ENCODE measurements around the gene TMEM182. TPM values are rescaled to one million over a fixed set of nuclear protein-coding genes. Genes with fewer than 3 reads are reported as not detected.

TMEM182 gene
- total RNA-seq, 4 donors from 2014 or later = 0.49 to 2.6 (median 0.75) TPM

DNA sequence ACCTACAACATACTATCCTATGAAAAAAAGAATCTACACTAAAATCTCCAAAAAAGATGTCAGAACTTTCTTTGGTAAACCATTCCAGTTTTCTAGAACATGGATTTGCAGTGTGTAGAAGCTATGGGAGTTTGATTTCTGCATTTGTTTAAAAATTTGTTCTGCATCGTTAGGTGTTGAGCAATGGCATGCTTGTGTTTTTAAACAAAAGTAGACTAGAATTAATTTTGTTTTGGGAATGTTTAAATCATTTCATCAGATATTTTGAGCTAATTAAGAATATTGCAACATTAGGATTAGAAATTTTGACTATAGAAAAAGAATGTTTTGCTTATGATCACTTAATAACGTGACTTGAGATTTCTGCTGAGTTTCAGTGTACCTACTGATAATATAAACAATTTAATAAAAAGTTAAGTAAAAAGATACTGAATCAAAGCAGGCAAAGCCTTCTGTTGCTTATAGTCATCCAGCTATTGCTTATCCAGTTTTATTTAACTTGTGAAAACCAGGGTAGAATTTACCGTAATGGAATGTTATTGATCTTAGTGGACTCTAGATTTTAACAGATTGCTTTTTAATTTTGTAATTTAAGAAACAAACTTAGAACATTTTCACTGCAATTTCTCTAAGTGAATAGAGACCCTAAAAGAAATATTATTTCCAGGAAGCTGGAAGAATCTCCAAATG is 7.2 kb upstream of the TMEM182 start:
- no peaks in the 10 kb centered on the region for H3K36me3 ChIP-seq
- WGBS = 86% methylated on average over 3 of the region's 3 CpGs
- H3K4me3 ChIP-seq = no peak overlapping the region
- no peaks in the 10 kb centered on the region for H3K27me3 ChIP-seq
- no peak overlapping the region for H3K27ac ChIP-seq
- no peak for DNase-seq (ENCODE audit: low spot score in 2 of 2)
- TF ChIP-seq POLR2A (IDR thresholded peaks at IDR 0.05) = no peak
- TF ChIP-seq, protein P1, sequence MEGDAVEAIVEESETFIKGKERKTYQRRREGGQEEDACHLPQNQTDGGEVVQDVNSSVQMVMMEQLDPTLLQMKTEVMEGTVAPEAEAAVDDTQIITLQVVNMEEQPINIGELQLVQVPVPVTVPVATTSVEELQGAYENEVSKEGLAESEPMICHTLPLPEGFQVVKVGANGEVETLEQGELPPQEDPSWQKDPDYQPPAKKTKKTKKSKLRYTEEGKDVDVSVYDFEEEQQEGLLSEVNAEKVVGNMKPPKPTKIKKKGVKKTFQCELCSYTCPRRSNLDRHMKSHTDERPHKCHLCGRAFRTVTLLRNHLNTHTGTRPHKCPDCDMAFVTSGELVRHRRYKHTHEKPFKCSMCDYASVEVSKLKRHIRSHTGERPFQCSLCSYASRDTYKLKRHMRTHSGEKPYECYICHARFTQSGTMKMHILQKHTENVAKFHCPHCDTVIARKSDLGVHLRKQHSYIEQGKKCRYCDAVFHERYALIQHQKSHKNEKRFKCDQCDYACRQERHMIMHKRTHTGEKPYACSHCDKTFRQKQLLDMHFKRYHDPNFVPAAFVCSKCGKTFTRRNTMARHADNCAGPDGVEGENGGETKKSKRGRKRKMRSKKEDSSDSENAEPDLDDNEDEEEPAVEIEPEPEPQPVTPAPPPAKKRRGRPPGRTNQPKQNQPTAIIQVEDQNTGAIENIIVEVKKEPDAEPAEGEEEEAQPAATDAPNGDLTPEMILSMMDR (IDR thresholded peaks at IDR 0.05) = no peak
- no peak for TF ChIP-seq POLR2AphosphoS5 (IDR thresholded peaks at IDR 0.05)
- TF ChIP-seq EP300 (IDR thresholded peaks at IDR 0.05) = no peak
- no peaks in the 10 kb centered on the region for H3K9me3 ChIP-seq
- no peaks in the 10 kb centered on the region for H3K4me1 ChIP-seq

DNA sequence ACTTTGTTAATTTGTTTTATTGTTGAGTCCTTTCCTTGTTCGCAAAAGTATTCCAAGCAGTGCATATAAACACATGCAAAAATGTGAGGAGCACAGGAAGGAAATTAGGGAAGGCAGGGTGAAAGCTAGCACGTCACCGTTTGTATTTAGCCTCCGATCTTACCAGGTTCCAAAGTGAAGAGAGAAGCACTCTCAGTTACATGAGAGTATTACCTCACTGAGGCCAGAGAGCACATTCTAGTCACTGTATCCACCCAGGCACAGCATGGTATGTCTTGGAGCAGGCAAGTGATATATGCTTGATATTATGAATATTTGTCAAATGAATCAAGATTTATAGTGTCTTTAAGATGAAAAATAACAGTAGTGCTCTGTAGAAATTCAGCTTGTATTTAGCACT is 6.5 kb upstream of the TMEM182 start:
- Histone ChIP-seq H3K27ac (no peak overlapping the region), H3K4me3 (no peak overlapping the region), H3K27me3 (no peaks in the 10 kb centered on the region), H3K36me3 (no peaks in the 10 kb centered on the region), H3K9me3 (no peaks in the 10 kb centered on the region), H3K4me1 (no peaks in the 10 kb centered on the region)
- 79% methylated on average over 4 of the region's 4 CpGs for WGBS
- TF ChIP-seq POLR2A (IDR thresholded peaks at IDR 0.05) = no peak
- TF ChIP-seq POLR2AphosphoS5 (IDR thresholded peaks at IDR 0.05) = no peak
- TF ChIP-seq, protein P1 (IDR thresholded peaks at IDR 0.05) = no peak
- no peak for TF ChIP-seq EP300 (IDR thresholded peaks at IDR 0.05)
- DNase-seq (ENCODE audit: low spot score in 2 of 2) = no peak

DNA sequence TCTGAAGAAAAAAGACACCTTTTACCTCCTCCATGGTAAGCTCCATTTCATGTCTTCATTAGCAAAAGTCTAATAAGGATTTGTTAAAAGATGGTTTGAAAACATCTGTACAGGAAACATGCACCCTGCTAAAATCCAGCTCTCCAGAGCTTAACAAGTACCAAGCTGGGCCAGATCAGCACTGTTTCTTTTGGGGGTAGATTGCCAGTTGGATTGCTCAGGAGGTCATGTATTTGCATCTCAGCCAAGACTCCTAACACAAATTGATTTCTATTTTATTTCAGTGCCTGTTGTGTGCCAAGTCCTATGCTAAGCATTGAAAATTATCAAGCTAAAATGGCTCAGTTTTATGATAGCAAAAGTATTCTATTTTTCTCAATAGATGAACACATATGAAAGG is 3.4 kb upstream of the TMEM182 start:
- H3K36me3 ChIP-seq = no peaks in the 10 kb centered on the region
- no peak overlapping the region for H3K4me3 ChIP-seq
- DNase-seq (ENCODE audit: low spot score in 2 of 2) = no peak
- no peaks in the 10 kb centered on the region for H3K27me3 ChIP-seq
- H3K4me1 ChIP-seq = no peaks in the 10 kb centered on the region
- TF ChIP-seq POLR2AphosphoS5 (IDR thresholded peaks at IDR 0.05) = no peak
- TF ChIP-seq EP300 (IDR thresholded peaks at IDR 0.05) = no peak
- H3K27ac ChIP-seq = no peak overlapping the region
- no peaks in the 10 kb centered on the region for H3K9me3 ChIP-seq

DNA sequence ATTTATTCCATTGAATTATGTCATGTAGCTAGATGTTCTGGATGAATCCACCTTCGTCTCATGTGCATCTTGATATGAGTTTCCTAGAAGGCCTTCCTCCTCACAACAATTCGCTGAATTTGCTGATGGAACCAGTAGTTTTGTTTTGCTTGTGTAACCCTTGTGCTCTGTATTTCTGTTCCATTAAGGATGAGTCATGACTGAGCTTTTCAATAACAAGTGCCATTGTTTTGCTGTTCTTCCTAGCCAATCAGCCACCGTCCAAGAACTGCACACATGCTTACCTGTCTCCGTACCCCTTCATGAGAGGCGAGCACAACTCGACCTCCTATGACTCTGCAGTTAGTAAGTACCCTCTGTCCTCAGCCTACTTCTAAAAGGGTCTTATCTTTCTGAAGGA is 2.3 kb downstream of the TMEM182 start:
- Histone ChIP-seq H3K9me3 (no peaks in the 10 kb centered on the region), H3K36me3 (no peaks in the 10 kb centered on the region), H3K4me3 (no peak overlapping the region), H3K27ac (no peak overlapping the region), H3K27me3 (no peaks in the 10 kb centered on the region), H3K4me1 (no peaks in the 10 kb centered on the region)
- 95% methylated on average over 6 of the region's 6 CpGs for WGBS
- no peak for DNase-seq (ENCODE audit: low spot score in 2 of 2)
- TF ChIP-seq POLR2A (IDR thresholded peaks at IDR 0.05) = no peak

DNA sequence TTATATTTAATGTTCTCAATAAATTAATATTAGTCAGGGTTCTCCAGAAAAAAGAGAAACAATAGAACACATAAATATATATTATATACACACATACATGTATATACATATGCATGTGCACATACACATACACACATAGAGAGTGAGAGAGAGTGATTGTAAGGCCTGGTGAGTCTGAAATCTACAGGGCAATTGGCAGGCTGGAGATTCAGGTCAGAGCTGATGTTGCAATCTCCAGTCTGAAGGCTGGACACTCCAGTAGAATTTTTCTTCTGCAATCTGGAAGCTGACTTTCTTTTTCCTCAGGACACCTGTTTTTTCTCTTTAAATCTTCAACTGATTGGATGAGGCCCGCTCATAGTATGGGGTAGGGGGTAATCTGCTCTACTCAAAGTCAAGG is 3.2 kb downstream of the TMEM182 start:
- TF ChIP-seq POLR2A (IDR thresholded peaks at IDR 0.05) (no peak), EP300 (IDR thresholded peaks at IDR 0.05) (no peak), POLR2AphosphoS5 (IDR thresholded peaks at IDR 0.05) (no peak)
- TF ChIP-seq, protein P1 (IDR thresholded peaks at IDR 0.05) = no peak
- no peaks in the 10 kb centered on the region for H3K4me1 ChIP-seq
- no peak overlapping the region for H3K4me3 ChIP-seq
- no peak overlapping the region for H3K27ac ChIP-seq
- no peaks in the 10 kb centered on the region for H3K36me3 ChIP-seq
- WGBS = 97% methylated on average over 1 of the region's 1 CpG
- DNase-seq (ENCODE audit: low spot score in 2 of 2) = no peak
- H3K27me3 ChIP-seq = no peaks in the 10 kb centered on the region
- no peaks in the 10 kb centered on the region for H3K9me3 ChIP-seq

DNA sequence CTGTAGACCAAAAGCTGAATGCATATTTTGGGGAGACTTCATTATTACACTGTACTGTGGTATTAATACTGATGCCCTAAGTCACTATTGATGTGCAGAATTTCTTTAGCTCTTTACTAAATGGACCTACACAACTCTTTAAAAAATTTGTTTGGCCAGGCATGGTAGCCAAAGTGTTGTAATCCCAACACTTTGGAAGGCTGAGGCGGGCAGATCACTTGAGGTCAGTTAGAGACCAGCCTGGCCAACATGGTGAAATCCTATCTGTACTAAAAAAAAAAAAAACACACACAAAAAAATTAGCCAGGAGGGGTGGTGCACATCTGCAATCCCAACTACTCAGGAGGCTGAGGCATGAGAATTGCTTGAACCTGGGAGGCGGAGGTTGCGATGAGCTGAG is 6.4 kb downstream of the TMEM182 start:
- Histone ChIP-seq H3K9me3 (no peaks in the 10 kb centered on the region), H3K36me3 (no peaks in the 10 kb centered on the region), H3K27me3 (no peaks in the 10 kb centered on the region), H3K4me3 (no peak overlapping the region), H3K27ac (no peak overlapping the region), H3K4me1 (no peaks in the 10 kb centered on the region)
- no peak for TF ChIP-seq EP300 (IDR thresholded peaks at IDR 0.05)
- no peak for TF ChIP-seq POLR2AphosphoS5 (IDR thresholded peaks at IDR 0.05)
- TF ChIP-seq, protein P1 (IDR thresholded peaks at IDR 0.05) = no peak
- TF ChIP-seq POLR2A (IDR thresholded peaks at IDR 0.05) = no peak
- DNase-seq (ENCODE audit: low spot score in 2 of 2) = no peak
- WGBS = 98% methylated on average over 3 of the region's 3 CpGs

All from suprapubic skin (tissue), 4 donors.